ENCODE data around the gene LIG1.

GRCh38 chr19:48171710-48172109 lies 1.6 kb upstream of the LIG1 start:
- TF ChIP-seq CTCF (IDR thresholded peaks at IDR 0.05) = no peak
- no peak for TF ChIP-seq POLR2A (IDR thresholded peaks at IDR 0.05)
